HG03439 (cell line): ENCODE measurements around the gene NSL1.
A peak's percentile ranks its signal among the peaks of the same experiment; 100 is the strongest.
"Not testable (repeated sequence)": the region's sequence is repeated elsewhere in the genome, so short reads cannot be mapped to it uniquely, and the experiment has no call there.

ENCODE experiments used
- ATAC-seq: cut with Tn5 transposase; IDR thresholded peaks from one replicate; pipeline ENCODE4 v1.9.1; 2021; ENCODE audit warnings: mild to moderate bottlenecking, moderate library complexity; ENCODE audit not compliant: unreplicated experiment

NSL1 gene

DNA sequence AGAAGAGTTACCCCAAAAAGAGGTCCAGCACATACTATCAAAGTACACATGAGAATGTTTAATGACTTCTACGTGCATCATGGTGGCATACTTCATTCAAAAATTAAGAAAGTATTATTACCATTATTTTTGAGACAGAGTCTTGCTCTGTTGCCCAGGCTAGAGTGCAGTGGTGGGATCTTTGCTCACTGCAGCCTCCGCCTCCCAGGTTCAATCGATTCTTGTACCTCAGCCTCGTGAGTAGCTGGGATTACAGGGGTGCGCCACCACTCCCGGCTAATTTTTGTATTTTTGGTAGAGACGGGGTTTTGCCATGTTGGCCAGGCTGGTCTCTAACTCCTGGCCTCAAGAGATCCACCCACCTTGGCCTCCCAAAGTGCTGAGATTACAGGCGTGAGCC lies 79.6 kb downstream of the NSL1 start:
- ATAC-seq: not testable (repeated sequence)

DNA sequence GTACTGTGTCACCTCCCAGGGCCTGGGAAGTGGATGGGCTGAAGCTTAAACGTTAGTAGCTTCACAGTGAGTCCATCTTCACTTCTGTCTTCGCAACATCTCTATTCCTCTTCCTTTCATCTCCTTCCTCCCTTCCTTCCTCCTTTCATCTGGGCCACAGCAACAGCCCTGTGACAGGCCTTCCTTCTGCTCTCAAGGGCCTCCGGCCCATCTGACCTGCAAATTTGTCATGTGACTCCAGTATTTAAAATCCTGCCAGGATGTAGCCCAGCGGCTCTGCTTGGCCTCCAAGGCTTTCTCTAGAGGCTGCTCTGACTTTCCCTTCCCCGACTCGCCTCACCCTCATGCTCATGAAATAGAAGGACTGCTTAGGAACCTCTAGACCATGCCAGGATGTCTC lies 81.0 kb downstream of the NSL1 start:
- no peak for ATAC-seq

DNA sequence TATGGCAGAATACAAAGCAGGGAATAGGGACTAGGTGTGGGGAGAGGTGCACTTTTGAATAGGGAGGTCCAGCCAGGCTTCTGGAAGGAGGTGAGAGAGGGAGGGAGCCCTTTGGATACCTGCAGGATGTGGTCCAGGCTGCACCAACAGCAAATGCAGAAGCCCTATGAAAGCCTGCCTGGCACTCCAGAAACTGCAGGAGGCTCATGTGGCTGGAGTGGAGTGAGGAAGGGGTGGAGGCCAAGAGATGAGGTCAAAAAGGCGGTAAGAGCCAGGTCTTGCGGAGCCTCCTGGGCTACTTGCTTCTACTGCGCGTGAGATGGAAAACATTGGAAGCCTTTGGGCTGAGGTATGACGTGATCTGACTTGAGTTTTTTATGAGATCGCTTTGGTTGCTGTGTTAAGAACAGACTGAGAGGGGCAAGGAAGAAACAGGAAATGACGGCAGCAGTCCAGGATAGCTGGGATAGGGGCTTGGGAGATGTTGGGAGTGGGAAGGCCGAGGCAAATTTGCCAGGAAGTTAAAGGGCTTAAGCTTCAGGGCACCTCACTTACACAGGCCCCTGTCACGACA lies 87.5 kb downstream of the NSL1 start:
- ATAC-seq: no peak

DNA sequence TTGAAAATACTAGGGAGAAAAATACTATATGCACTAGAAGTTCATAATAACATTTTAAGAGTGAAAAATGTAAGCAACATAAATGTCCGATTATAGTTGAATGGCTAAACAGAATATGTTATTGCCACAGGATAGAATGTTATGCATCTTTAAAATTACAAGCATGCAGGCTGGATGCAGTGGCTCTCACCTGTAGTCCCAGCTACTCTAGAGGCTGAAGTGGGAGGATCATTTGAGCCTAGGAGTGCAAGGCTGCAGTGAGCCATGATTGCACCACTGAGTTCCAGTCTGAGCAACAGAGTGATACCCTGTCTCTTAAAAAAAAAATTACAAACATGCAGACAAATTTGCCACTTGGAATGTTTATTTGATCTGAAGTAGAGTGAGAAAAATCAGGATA lies 88.9 kb downstream of the NSL1 start:
- ATAC-seq: no peak

DNA sequence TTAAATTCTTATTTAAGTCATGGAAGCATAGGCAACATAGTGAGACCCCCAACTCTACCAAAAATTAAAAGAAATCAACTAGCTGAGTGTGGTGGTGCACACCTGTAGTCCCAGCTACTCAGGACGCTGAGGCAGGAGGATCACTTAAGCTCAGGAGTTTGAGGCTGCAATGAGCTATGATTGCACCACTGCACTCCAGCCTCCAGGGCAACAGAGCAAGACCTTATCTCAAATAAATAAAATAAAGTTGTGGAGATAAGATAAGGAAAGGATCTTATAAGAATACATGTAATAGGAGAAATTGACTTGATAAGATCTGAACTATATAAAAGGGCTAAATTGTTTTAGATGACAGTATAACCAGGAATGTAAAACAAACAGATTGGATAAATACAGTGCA lies 89.7 kb downstream of the NSL1 start:
- ATAC-seq: no peak

DNA sequence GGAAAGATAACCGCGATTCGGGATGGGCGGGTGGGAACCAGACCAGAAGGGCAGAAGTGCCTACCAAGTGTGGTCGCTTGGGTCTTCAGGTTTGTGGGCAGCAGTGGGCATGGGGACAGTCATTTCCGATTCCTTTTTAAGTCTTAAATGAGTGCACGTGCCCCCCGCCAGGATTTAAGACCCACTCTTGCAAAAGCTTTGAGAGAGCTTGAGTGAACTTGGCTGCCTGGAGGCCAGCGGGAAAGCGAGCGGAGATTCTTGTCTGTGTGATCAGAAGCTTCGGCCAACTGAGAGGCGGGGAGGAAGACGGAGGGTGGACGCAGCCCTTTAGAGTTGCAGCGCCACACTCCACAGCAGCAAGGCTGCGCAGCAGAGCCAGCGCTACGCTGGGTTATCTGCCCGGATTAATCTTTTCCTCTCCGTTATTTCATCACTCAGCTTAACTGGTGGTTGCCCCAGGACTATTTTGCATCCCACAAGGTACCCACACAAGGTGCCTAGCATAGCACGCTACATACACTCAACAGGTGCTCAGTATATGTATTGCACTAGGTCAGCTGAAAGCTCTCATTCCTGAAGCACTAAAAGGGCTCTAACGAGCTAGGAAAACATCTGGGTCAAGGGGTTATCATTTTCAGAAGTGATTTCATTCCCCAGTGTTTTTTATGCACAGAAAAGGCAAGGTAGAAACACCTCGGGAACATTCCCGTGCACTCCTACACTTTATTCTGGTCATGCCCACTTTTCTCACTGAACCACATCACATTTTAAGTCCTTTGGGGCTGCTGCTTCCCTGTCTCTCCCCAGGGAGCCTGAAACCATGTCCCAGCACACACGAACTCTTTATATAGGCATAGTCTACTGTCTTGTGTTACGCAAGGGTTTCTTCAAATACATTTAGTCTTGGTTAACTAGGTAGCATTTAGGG lies 90.4 kb downstream of the NSL1 start:
- no peak for ATAC-seq

DNA sequence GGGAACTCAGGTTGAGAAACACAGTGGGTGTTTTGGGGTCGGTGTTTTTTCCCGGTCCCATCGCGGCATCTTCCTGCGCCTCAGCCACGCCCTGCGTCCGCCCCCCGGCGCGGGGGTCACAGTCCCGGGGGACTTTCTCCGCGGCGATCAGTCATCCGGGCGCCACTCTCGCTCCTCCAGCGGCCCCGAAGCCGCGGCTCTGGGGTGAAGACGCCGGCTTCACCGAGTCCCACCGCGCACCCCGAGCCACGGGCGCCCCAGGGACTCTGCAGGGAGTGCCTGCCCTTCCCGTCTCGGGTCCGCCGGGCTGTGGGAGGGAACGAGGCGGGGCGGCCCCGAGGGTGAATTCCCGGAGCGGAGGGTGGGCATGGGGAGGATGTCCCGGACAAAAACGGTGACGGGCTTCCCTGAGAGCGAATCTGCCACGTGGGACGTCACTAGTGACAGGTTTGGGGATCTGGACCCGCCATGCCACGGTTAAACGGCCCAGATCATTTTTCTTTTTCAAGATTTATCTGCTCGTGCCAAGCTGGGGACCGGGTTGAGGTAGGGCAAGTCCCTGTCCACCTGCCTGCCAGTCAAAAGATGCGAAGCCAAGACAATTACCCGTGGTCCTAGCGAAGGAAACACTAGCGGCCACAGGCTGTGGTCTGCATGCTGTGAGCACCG lies 91.2 kb downstream of the NSL1 start:
- no peak for ATAC-seq

DNA sequence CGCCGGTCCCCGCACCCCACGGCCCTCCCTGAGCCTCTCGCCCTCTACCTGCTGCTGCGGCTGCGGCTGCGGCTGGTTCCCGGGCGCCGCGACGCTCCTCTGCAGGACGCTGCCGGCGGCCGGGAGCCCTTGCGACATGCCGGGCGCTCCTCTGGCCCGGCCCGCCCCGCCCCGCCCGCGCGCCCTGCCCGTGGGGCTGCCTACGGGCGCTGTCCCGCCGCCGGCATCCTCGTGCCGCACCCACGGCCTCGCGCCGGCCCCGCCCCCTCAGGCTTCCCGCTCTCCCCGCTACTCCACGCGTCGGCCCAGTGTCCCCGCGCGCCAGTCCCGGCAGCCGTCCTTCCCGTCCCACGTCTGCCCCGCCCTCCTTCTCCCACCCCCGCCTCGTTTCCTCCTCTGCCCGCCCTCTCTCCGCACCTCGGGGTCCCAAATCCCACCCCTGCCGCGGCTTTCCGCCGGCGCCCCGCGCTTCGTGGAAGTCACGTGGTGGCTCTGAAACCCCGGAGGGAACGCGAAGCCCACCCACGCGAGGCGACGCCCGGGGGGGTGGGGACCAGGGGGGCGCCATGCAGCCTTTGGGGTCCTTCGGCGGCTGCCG lies 91.9 kb downstream of the NSL1 start, which contains the start of gene BATF3:
Gene BATF3 (minus strand): TSS at position 216 of the 598 bp plus-strand sequence. CDS start 78 bp downstream, at position 138.
- peak; percentile 23 for ATAC-seq

DNA sequence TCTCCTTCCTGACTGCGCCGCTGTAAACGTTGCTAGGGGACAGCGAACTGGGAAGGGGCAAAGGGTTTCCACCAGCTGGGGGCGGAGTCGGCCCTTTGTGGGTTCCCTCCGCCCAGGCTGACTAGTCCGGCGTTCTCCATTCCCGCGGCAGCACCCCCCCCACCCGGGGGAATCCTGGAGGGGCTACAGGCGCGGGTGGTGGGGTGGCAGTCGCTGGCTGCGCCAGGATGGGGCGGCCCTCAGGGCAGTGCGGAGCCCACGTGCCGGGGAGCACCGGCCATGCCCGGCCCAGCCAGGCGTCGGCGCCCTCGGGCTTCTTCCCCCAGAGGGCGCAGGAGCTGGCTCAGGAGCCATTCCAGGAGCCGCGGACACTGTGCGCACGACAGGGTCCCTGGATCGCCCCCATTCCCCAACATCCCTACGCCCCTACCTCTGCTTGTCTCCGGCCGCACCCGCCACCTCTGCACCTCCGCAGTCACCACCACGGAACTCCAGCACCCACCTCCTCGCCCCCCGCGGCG lies 92.4 kb downstream of the NSL1 start:
- peak; percentile 55 for ATAC-seq

DNA sequence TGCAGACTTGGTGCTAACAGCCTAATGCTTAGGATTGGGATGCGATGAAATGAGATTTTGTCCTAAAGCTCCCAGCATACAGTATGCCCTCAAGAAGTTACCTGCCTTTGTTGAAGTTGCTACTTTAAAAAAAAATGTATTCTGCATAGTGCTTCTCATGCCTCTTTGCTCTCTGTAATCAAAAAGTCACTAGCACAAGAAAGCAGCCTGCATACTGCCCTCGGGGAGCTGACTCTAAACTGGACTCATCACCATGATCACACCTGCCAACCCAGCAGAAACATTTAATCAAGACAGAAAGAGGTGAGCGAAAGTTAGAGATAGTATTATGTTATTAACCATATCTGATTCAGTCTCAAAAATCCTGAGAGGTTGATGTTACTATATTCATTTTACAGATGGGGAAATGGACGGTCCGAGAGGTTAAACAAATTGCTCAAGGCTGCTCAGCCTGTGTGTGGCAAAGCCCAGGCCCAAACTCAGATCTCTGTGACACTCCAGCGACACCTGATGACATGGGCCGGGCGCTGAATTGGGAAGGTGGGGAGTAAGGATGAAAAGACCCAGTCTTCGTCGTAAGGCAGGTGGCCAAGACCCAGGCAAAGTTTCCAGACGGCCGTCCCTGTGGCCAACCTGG lies 93.0 kb downstream of the NSL1 start:
- ATAC-seq: peak; percentile 2

DNA sequence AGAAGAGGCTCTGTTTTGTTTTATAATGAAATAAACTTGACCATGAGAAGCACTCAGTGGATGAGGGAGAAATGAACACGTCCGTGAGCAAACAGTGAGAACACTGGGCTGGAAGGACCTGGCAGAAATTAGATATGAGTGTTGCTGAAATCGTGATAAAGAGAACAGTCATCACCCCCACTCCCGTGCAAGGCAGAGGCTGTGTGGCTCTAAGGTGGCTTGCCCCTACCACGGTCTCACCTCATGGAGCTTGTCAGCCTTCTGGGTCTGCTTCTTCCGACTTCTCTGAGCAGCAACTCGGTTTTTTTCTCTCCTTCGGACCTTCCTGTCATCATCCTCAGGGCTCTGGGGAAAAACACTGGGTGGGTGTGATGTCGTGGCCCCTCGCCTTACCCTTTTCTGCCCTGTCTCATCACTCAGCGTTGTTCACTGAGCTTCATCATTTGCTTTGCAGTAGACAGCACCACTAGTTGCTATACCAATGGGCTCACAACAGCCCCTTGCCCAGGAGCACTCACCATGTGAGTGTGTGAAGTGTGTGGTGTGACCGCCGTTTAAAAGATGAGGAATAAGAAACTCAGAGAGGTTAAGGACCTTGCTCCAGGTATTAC lies 94.8 kb downstream of the NSL1 start:
- ATAC-seq: no peak

DNA sequence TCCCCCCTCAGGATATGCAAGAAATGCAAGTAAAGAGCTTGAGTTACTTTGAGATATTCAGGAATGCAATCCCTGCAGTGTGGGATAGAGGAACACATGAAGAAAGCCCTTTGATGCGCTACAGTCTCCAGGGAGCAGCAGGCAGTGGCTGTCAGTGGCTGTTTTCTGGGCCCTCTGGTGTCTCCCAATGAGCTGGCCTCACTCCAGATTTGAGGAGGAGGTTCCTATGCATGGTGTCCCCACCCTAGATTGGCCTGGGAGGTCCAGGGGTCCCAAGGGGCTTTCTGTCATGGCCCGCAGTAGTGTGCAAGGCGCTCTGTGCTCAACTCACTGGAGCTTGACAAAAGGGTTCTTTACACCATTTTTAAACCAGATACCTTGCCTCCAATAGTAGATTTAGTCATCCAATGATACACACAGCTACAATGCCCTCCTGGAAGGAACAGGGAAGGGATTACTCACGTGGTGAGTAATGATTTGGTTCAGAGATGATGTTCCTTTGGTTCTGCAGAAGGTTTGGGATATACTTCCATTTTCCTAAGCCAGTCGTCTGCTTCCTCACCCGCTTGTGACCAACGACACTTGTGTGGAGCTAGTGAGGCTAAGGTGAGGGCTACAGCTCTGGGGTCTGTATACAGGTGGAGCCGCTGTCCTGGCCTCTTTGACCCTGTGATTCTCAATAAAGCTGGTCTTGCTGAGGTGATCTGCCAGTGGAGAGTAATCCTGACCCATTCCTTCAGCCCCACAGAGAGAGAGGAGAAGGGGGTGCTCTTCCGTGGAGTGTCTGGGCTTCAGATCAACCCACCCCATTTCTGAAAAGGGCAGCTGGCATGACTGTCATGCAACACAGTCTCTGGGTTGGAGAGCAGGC lies 98.6 kb downstream of the NSL1 start:
- no peak for ATAC-seq

DNA sequence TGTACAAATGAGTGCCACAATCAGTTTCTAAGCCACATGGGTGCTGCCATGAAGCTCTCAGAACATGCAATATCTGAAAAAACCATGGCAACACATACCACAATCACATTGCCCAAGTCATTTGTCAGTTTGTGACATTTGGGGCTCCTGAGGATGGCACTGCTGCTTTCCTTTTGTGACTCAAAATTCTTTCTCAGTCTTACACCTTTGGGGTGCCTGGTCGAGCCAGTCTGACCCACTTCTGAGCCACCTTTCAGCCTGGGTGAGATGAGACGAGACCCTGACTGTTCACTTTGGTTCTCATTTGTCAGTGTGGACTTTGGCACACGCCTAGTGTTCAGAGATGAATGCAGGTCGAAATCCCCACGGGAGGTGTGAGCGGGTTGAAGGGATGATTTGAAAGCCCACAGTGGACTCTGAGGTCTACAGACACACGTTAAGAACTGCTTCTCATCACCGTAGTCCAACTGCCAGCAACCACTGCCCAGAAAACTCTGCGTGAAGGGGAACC lies 100.0 kb downstream of the NSL1 start:
- peak; percentile 51 for ATAC-seq

DNA sequence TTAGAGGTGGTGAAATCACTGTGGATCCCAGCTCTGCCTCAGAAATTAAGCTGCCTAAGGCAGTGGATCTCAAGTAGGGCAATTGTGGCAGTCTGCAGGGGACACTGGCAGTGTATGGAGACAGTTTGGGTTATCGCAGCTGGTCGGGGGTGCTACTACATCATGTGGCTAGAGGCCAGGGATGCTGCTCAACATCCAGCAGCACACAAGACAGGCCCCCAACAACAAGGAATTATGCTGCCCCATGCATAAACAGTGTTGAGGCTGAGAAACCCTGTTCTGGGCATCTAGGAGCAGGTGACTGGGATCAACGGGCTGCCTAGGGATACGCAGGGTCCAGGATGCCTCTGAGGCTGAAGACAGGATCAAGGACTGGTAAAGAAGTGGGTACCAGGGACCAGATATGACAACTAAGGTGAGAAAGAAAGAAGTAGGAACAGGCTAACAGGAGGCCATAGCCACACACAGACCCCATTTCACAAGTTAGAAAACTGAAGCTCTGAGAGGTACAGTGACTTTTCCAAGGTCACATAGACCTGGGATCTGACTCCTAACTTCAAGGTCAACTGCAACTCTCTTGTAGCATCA lies 100.7 kb downstream of the NSL1 start:
- no peak for ATAC-seq

DNA sequence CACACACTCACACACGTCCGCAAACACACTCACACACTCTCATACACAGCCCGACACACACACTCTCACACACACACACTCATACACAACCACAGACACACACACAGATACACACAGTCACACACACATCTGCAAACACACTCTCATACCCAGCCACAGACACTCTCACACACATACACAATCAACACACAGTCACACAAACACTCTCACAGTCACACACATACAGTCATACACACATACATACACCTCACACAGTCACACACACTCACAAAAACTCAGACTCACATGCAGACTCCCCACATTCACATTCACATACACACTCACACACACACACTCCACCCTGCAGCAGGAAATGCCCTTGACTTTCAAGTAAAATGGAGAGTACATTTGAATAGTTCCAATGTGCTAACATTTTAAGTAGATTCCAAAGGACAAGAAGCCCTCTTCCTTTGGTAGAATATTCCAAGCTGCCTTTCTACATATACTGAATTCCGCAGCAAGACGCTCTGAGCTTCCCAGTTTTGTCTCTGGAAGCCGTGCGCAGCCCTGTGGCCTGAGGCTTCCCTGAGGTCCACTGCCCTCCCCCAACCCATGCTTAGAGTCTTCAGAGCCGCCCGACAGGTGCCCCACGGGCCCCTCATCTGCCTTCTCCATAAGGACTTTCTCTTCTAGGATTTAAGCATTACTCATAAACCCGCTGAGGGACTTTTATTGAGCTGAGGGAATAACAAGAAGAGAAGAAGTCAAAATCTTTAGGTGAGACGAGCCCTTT lies 101.6 kb downstream of the NSL1 start:
- no peak for ATAC-seq

DNA sequence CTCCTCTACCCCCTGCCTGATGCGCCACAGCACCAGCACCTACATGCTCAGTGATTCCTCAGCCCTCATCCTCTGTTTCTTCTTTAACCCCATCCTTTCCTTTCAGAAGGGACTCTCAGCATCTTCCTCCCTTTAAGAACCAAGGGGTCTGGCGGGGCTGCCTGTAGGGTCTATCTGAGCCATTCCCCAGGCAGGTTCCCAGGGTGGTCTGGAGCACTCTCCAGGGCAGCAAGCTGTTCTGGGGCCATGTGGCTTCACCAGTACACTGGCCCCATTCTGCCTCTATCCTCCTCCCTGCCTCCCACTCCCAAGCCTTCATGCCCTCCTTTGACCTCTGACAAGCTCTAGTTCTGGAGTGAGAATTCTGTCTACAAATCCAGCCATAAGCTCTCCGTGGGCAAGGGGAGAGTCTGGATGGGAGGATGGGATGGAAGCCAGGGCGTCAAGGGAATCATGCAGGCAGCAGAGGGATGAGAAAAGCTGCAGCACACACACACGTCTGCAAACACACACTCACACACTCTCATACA lies 102.3 kb downstream of the NSL1 start:
- no peak for ATAC-seq

DNA sequence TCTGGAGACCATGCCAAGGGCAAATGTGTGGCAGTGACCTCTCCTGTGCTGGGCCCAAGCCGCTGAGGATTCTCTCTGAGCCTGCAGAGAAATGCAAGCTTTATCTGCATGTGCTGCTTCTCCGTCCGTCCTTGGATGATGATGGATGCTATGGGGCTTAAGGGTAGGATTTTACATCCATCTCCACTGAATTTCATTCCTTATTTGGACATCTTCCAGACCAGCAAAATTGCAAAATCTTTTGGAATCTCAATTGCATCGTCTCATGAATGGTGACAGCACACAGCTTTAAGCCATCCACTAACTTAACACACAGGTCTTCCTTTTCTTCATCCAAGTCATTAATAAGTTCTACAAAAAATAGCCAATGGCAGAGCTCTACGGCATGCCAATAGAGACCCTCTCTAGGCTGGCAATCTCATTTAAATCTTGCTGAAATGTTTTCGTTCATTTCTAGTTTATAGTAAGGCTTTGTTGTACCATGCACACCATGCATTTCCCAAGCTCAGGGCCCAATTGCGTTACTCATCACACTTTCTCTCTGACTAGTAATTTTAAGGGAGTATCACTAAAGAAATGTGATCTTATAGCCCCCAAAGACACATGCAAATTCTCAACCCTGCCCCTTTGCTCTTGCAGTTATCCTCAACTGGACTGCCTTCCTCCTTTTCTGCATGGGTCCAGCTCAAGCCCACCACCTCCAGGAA lies 103.1 kb downstream of the NSL1 start:
- no peak for ATAC-seq
